GM12878 (cell line): ENCODE data around the gene C1QTNF1. TPM values are rescaled to one million over a fixed set of nuclear protein-coding genes. Genes with fewer than 3 reads are reported as not detected.

Experiments used
- ATAC-seq: fragments of 200-7000 bp; cut with Tn5 transposase; 3 replicates; pipeline ENCODE4 v1.9.1; 2020; ENCODE audit warnings: mild to moderate bottlenecking, moderate library complexity
- BruUV-seq: library from RNA; stranded (reverse); fragments of 400-500 nt; replicated peaks from 2 replicates; lab custom pipeline; 2021; lab: Mats Ljungman, UMichigan
- CTCF ChIA-PET: fragments of 300-600 bp; sonication (Branson Sonifier 250); formaldehyde crosslinking; extraction: SDS; loops from one replicate; lab custom pipeline; 2021; ENCODE audit warnings: inconsistent platforms; lab: Yijun Ruan, JAX
- POLR2A ChIA-PET: fragments of 350-600 bp; formaldehyde crosslinking; extraction: SDS; loops from one replicate; lab custom pipeline; 2021; ENCODE audit warnings: inconsistent platforms; lab: Charles Lee
- RAD21 ChIA-PET: fragments of 300-600 bp; sonication (Branson Sonifier 250); formaldehyde crosslinking; loops from one replicate; lab custom pipeline; 2023; ENCODE audit warnings: antibody characterized with exemption; ENCODE audit not compliant: unreplicated experiment; lab: Charles Lee
- SMC1A ChIA-PET: fragments of 300-600 bp; sonication (Branson Sonifier 250); formaldehyde crosslinking; loops from one replicate; lab custom pipeline; 2023; ENCODE audit not compliant: unreplicated experiment, uncharacterized antibody; lab: Charles Lee
- DNase-seq: peaks from one replicate; pipeline ENCODE4 v3.0.0-alpha.2; 2011; ENCODE audit warnings: low read depth, low spot score
- FAIRE-seq: peaks from 3 replicates; lab custom pipeline; 2011; peaks lifted over from hg19 to GRCh38; lab: Jason Lieb, UNC
- H2AFZ ChIP-seq: 2 replicates; pipeline ENCODE4 v1.6.0; 2011; ENCODE audit warnings: low read depth, low read length, control low read depth; ENCODE audit not compliant: control insufficient read depth
- H3K27ac ChIP-seq: 2 replicates; pipeline ENCODE4 v1.5.1; 2011; ENCODE audit warnings: control low read depth; ENCODE audit not compliant: control insufficient read depth, insufficient read depth
- H3K27me3 ChIP-seq, 2 experiments: replicated peaks in 1 of 2; 2 replicates each; pipeline versions ENCODE4 v1.6.0 to v1.6.1; 2011; ENCODE audit warnings: low read length in 1 of 2; ENCODE audit not compliant: control insufficient read depth in 2 of 2, insufficient read depth in 2 of 2
- H3K36me3 ChIP-seq, 2 experiments: 2 replicates each; pipeline ENCODE4 v1.5.1; 2011; ENCODE audit warnings: low read length in 1 of 2; ENCODE audit not compliant: control insufficient read depth in 2 of 2, insufficient read depth in 2 of 2
- H3K4me1 ChIP-seq: 2 replicates; pipeline ENCODE4 v1.6.1; 2011; ENCODE audit warnings: mild to moderate bottlenecking, low read length, moderate library complexity, mixed read lengths; ENCODE audit not compliant: control insufficient read depth, insufficient read depth
- H3K4me2 ChIP-seq: 2 replicates; pipeline ENCODE4 v1.6.0; 2011; ENCODE audit warnings: control low read depth; ENCODE audit not compliant: control insufficient read depth, insufficient read depth
- H3K4me3 ChIP-seq: fragments of 200-600 bp; sonication (generic); 2 replicates; pipeline ENCODE4 v1.5.1; 2016
- H3K79me2 ChIP-seq: 2 replicates; pipeline ENCODE4 v1.6.0; 2011; ENCODE audit warnings: low read length; ENCODE audit not compliant: control insufficient read depth, insufficient read depth
- H3K9ac ChIP-seq: 2 replicates; pipeline ENCODE4 v1.8.0; 2011; ENCODE audit warnings: low read length, control low read depth, mixed read lengths; ENCODE audit not compliant: control insufficient read depth, insufficient read depth
- H3K9me3 ChIP-seq: replicated peaks from 3 replicates; pipeline ENCODE4 v1.5.1; 2011; ENCODE audit warnings: mild to moderate bottlenecking, low read length; ENCODE audit not compliant: control insufficient read depth, insufficient read depth
- H4K20me1 ChIP-seq: 2 replicates; pipeline ENCODE4 v1.6.0; 2011; ENCODE audit not compliant: control insufficient read depth, insufficient read depth
- BACH1 ChIP-seq: fragments of 450-650 bp; IDR thresholded peaks from 2 replicates; pipeline ENCODE4 v1.6.1; 2017; ENCODE audit warnings: mild to moderate bottlenecking, borderline replicate concordance
- CBFB ChIP-seq: IDR thresholded peaks from 2 replicates; pipeline ENCODE4 v1.6.1; 2016; ENCODE audit warnings: antibody characterized with exemption, low read depth
- CHD1 ChIP-seq: IDR thresholded peaks from 2 replicates; pipeline ENCODE4 v1.6.1; 2012; ENCODE audit warnings: low read depth, low read length, improper control_type of control experiment
- CREB1 ChIP-seq: IDR thresholded peaks from 2 replicates; pipeline ENCODE4 v1.6.1; 2012; ENCODE audit warnings: low read depth, mild to moderate bottlenecking, inconsistent platforms
- ETV6 ChIP-seq, 2 experiments: fragments of 450-650 bp in 1 of 2; IDR thresholded peaks in 1 of 2; conservative IDR thresholded peaks in 1 of 2; 2 replicates each; pipeline ENCODE4 v1.6.1; 2014; ENCODE audit warnings: antibody characterized with exemption in 1 of 2, borderline replicate concordance in 1 of 2, low read depth in 1 of 2, mild to moderate bottlenecking in 1 of 2, moderate library complexity in 1 of 2
- HCFC1 ChIP-seq: fragments of 150-350 bp; IDR thresholded peaks from 2 replicates; pipeline ENCODE4 v1.6.1; 2014; ENCODE audit warnings: low read length
- JUNB ChIP-seq: IDR thresholded peaks from 2 replicates; pipeline ENCODE4 v1.6.1; 2016; ENCODE audit warnings: antibody characterized with exemption, mild to moderate bottlenecking
- RBBP5 ChIP-seq: fragments of 200-600 bp; sonication (generic); conservative IDR thresholded peaks from 2 replicates; pipeline ENCODE4 v1.6.1; 2016
- RUNX3 ChIP-seq: IDR thresholded peaks from 2 replicates; pipeline ENCODE4 v1.6.1; 2012; ENCODE audit warnings: low read length, inconsistent platforms
- WGBS: methylation state at CpG from one replicate; pipeline ENCODE4 v1.1.6; 2016; ENCODE audit warnings: low lambda C conversion rate; ENCODE audit not compliant: insufficient replicate concordance, insufficient coverage; ENCODE audit errors: missing lambda C conversion rate; 5-methylcytosine and 5-hydroxymethylcytosine counted together
- in situ Hi-C: fragments of 300-500 bp; cut with MboI; formaldehyde crosslinking; loops from 9 replicates; pipeline ENCODE4 v1.14.3; 2018; ENCODE audit warnings: mixed read lengths
- intact Hi-C: fragments of 100-400 bp; cut with micrococcal nuclease; formaldehyde crosslinking; loops from one replicate; pipeline ENCODE4 v1.14.2; 2022; ENCODE audit not compliant: unreplicated experiment
- polyA plus RNA-seq, 11 experiments: library from polyadenylated mRNA; depleted of rRNA in 4 of 11; unstranded in 6 of 11; stranded (reverse) in 5 of 11; fragments of >200 nt; fragmentation: Nextera tagmentation in 4 of 11; fragmentation: Illumina TruSeq in 1 of 11; extraction: Ambion mirVana in 4 of 11; extraction: Trizol in 1 of 11; gene quantifications; 1 replicate in 1 of 11; 2 replicates in 10 of 11; pipeline versions ENCODE4 v1.2.1 to v1.2.3, GENCODE V29; 2011 to 2016; ENCODE audit warnings: inconsistent platforms in 2 of 11, missing spikeins in 2 of 11, low read depth in 1 of 11
- total RNA-seq, 4 experiments: library from RNA; depleted of rRNA in 3 of 4; stranded (reverse); fragments of >200 nt in 3 of 4; fragmentation: Illumina TruSeq in 1 of 4; extraction: Trizol in 1 of 4; gene quantifications; 2 replicates each; pipeline versions ENCODE4 v1.2.1 to v1.2.3, GENCODE V29; 2013 to 2021
- TF ChIP-seq, protein P1 (sequence below): IDR thresholded peaks from 2 replicates; pipeline ENCODE4 v1.6.1; 2011; ENCODE audit warnings: mild to moderate bottlenecking, low read depth, low read length, moderate library complexity; ENCODE audit not compliant: insufficient replicate concordance
- TF ChIP-seq, protein P2 (sequence below): IDR thresholded peaks from 2 replicates; pipeline ENCODE4 v1.6.1; 2011; ENCODE audit warnings: borderline replicate concordance, low read depth, mild to moderate bottlenecking, moderate library complexity, low read length; ENCODE audit not compliant: insufficient read depth, poor library complexity, severe bottlenecking

The C1QTNF1 gene
- total and polyA plus RNA-seq, 10 of the 15 experiments (the other 5 are each of a cell fraction or from before 2014, with no cell fraction given) = 0.05 to 1.1 (median 0.15) TPM; not detected in 4

DNA sequence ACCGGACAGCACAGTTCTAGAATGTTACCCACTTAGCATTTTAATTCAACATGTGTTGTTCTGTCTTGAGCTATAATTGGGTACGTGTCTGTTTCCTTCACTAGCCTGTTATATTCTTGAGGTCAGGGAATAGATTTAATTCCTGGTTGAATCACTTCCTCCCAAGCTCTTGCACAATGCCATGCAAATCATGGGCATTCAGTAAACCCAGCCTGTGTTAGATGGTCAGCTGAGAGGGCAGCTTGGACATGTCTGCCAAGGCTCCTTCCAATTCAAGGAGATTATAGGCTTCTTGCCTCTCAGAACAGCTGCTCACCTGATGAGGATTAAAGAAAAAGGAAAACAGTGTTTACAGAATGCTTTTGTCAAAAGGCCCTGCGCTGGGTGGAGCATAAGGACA, 12.6 kb downstream of the C1QTNF1 start:
- H3K4me2 ChIP-seq = no peak overlapping the region
- ATAC-seq (no peak), FAIRE-seq (no peak), DNase-seq (no peak)
- intact Hi-C loops (no loop called here), in situ Hi-C loops (no loop called here)
- no peak overlapping the region for H3K9ac ChIP-seq
- no peak overlapping the region for H3K4me3 ChIP-seq
- WGBS = 49% methylated on average over 3 of the region's 3 CpGs
- BruUV-seq = no TSS peak
- H3K27ac ChIP-seq = no peak overlapping the region
- RAD21 ChIA-PET = no interaction called here
- H2AFZ ChIP-seq = no peak overlapping the region
- peaks cover 10% of the 10 kb centered on the region for H3K4me1 ChIP-seq
- POLR2A ChIA-PET = no interaction called here
- H3K9me3 ChIP-seq = no peaks in the 10 kb centered on the region
- H3K79me2 ChIP-seq = no peaks in the 10 kb centered on the region
- CTCF ChIA-PET = interaction anchor here (0.9 to 2.3 kb wide), 4 partner anchors 9 to 46 kb away, joined by 3 to 16 read pairs (median 4); no protein-coding TSS in a partner anchor
- TF ChIP-seq, protein P1, sequence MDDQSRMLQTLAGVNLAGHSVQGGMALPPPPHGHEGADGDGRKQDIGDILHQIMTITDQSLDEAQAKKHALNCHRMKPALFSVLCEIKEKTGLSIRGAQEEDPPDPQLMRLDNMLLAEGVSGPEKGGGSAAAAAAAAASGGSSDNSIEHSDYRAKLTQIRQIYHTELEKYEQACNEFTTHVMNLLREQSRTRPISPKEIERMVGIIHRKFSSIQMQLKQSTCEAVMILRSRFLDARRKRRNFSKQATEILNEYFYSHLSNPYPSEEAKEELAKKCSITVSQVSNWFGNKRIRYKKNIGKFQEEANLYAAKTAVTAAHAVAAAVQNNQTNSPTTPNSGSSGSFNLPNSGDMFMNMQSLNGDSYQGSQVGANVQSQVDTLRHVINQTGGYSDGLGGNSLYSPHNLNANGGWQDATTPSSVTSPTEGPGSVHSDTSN = no peak
- TF ChIP-seq CHD1 = no peak
- TF ChIP-seq JUNB = no peak
- TF ChIP-seq HCFC1 = no peak
- TF ChIP-seq RBBP5 = no peak
- no peaks in the 10 kb centered on the region; a peak in 1 of 4 replicates for H3K27me3 ChIP-seq
- SMC1A ChIA-PET = interaction anchor here (1.0 kb wide), 1 partner anchor 65 kb away, joined by 3 read pairs; no protein-coding TSS in a partner anchor
- H4K20me1 ChIP-seq = no peaks in the 10 kb centered on the region
- no peaks in the 10 kb centered on the region for H3K36me3 ChIP-seq

DNA sequence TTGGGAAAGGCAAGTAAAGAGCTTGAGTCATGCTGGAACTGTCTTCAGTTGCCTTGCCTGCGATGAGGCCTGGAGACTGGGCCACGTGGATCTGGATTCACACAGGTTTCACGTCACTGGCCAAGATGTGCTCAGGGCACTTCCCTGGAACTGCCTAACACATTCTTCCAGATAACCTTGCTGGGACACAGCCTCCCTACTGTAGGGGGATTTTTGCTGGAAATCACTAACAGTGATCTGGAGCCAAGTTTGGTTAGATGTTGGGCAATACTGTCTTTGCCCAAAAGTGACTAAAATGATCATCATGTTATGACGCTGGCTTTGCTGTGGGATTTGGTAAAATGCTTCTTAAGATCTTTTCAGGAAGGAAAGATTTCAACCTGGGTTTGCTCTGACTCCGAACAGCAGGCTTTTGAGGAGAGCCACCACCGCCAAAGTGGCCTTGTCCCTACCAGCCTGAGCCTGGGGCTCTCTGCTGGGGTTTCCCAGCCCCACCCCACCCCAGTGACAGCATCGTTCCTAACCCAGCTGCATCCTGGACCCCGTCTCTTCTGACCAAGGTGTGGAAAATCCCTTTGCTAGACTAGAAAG, 14.7 kb downstream of the C1QTNF1 start:
- Histone ChIP-seq H3K9me3 (no peaks in the 10 kb centered on the region), H3K27me3 (no peaks in the 10 kb centered on the region), H3K4me2 (peak overlapping the region; percentile 22; the same call in 1 of the 2 replicates), H3K4me1 (peaks cover 10% of the 10 kb centered on the region), H4K20me1 (no peaks in the 10 kb centered on the region; the same call in 1 of the 2 replicates), H3K4me3 (no peak overlapping the region), H3K27ac (peak overlapping the region; percentile 25; the same call in 1 of the 2 replicates), H3K36me3 (no peaks in the 10 kb centered on the region), H3K9ac (no peak overlapping the region), H2AFZ (peak overlapping the region; percentile 34), H3K79me2 (no peaks in the 10 kb centered on the region)
- FAIRE-seq (no peak), ATAC-seq (peak; percentile 75), DNase-seq (no peak)
- in situ Hi-C loops = no loop called here
- BruUV-seq = no TSS peak
- intact Hi-C loops = no loop called here
- ChIA-PET CTCF (interaction anchor here (0.6 kb wide), 1 partner anchor 685 kb away, joined by 3 read pairs; no protein-coding TSS in a partner anchor), POLR2A (no interaction called here), RAD21 (no interaction called here), SMC1A (no interaction called here)
- TF ChIP-seq CREB1 = 0 out of 2 replicates have a peak, but pooled peaks have one; percentile 8
- TF ChIP-seq BACH1 = no peak
- 0 out of 2 replicates have a peak, but pooled peaks have one; percentile 32 for TF ChIP-seq CBFB
- TF ChIP-seq, protein P2, sequence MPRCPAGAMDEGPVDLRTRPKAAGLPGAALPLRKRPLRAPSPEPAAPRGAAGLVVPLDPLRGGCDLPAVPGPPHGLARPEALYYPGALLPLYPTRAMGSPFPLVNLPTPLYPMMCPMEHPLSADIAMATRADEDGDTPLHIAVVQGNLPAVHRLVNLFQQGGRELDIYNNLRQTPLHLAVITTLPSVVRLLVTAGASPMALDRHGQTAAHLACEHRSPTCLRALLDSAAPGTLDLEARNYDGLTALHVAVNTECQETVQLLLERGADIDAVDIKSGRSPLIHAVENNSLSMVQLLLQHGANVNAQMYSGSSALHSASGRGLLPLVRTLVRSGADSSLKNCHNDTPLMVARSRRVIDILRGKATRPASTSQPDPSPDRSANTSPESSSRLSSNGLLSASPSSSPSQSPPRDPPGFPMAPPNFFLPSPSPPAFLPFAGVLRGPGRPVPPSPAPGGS = peak; percentile 11
- TF ChIP-seq RUNX3 = peak; percentile 47; the same call in 1 of the 2 replicates
- peak in 1 of 2 experiments; percentile 15; a peak in 1 of 4 replicates for TF ChIP-seq ETV6 (conservative IDR thresholded peaks at IDR 0.05 in 1 of 2, IDR thresholded peaks at IDR 0.05 in 1 of 2; ENCODE audit: borderline replicate concordance in 1 of 2, low read depth in 1 of 2)
- 12% methylated on average over 8 of the region's 8 CpGs for WGBS
